NCI-H187 treated with DMSO at 0.1 percent for 48 hours (cell line): ENCODE results near the gene MYO16.

Source experiments
- DNase-seq: peaks from one replicate; lab custom pipeline; 2025; lab: John Stamatoyannopoulos, UW

Gene MYO16

GRCh38 chr13:109154546-109154945 is 525.1 kb downstream of the MYO16 start:
- no peak for DNase-seq

- DNase-seq, result no peak
These were observed 525.8 kb downstream of the MYO16 start for GRCh38 chr13:109154966-109155761.

- DNase-seq, result no peak
These were observed 526.9 kb downstream of the MYO16 start for GRCh38 chr13:109156181-109156935.

- DNase-seq, result no peak
These were observed 527.9 kb downstream of the MYO16 start for GRCh38 chr13:109157275-109157674.

DNA sequence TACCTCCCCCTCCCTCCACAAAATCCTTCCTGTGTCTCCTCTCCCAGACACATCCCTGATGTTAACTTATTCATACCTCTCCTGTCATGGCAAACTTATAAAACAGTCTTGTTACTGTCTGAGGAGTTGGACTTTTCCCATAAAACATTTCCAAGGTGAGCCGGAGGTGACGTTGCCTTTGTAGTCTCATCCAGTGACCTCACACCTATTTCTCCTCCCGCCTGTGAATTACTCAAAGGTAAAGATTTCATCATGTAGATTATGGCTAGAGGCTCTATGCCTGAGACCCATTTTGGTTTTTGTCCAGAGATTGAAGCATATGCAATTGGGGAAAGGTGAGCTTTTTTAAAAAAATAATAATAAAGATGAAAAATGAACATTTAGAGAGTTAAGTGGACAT is 529.0 kb downstream of the MYO16 start:
- DNase-seq, result no peak

GRCh38 chr13:109159650-109160309 is 530.4 kb downstream of the MYO16 start:
- DNase-seq, result no peak

DNA sequence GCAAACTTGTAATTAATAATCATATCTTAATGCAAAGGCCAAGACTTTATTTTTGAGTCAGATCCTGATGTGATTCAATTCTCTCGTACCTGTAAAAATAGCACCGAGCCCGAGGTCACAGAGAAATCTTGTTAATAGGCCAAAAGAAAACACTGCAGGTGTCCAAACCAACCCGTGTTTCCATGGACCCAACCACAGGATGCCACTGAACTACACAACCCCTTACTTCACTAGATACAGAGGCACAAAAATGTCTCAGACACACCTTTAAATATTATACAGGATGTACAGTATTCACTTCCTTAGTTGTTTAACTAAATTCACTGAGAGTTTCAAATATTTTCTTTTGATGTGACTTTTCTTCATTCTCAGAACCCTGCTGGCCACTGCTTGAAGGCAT is 530.9 kb downstream of the MYO16 start:
- DNase-seq, result no peak

DNA sequence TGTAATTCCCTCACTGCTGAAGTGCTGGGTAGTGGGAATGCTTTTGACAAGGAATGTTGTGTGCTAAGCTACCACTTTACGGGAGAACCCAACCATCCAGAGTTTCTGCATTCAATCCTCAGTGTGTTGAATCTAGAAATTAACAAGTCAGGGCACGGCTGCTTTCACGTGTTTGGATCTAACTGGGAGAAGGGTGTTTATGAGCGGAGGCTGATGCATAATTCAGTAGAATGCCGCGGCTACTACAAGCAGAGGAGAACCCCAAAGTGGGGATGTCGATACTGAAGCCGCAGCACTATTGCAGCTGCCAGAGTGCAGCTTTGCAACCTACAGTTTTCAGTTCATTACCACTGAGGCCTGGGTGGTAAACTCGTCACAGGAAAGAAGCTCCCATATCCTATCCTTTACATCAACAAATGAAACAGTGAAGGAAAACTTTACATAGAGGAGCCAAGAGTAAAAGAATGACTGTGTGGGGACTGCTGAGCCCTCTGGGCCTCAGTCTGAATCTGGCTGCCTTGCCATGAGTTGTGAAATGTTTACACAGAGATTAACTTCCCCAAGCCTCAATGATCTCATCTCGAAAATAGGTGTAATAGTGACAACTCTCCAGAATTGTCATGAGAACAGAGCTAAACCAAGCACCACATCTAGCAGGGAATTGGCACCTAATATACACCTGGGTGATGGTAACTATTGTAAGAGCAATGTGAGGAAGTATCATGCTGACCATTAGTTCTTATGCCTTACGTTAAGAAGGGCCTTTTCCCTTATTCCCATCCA is 531.7 kb downstream of the MYO16 start:
- no peak for DNase-seq

GRCh38 chr13:109162248-109163036 is 533.0 kb downstream of the MYO16 start:
- peak; percentile 64 for DNase-seq

DNA sequence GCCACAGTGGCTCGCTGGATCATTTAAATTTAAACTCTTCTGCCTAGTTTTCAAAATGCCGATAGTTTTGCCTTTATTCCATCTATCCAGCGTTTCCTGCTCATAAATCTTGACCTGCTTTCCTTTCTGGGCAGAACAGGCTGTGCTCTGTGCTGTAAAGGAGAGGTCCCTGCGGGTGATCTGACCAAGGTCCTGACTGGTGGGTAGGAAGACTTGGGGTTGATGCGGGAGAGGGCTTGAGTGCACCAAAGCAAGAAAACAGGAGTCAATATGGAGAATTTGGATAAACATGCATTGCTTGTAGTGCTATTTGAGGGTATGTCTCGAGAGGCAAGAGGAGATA is 533.6 kb downstream of the MYO16 start:
- DNase-seq, result no peak

DNA sequence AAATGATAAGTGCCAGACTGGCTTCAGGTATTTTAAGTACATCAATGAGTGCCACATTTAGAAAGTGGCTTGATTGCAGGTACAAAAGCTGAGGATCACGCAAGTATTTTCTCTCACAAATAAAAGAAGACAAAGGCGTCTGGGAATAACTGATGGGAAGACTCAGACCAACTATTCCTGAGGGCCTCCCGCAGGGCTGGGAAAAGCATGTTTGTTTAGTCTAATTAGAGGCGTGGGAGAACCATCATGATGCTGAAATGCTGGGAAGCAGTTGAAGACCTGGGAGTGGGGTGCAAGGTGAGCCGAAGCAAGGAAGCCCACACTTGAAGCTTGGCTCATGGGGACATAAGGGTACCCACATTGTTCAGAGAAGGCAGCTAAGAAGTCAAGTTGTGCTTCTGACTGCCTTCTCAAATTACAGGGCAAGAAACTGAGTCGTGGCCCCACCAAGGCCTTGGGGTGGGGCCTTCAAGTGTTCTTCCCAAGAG is 536.0 kb downstream of the MYO16 start:
- DNase-seq, result peak; percentile 9

- DNase-seq, result no peak
These were observed 537.4 kb downstream of the MYO16 start for GRCh38 chr13:109166804-109167203.

GRCh38 chr13:109172136-109172535 is 542.7 kb downstream of the MYO16 start:
- DNase-seq, result no peak

GRCh38 chr13:109175666-109176065 is 546.3 kb downstream of the MYO16 start:
- no peak for DNase-seq

DNA sequence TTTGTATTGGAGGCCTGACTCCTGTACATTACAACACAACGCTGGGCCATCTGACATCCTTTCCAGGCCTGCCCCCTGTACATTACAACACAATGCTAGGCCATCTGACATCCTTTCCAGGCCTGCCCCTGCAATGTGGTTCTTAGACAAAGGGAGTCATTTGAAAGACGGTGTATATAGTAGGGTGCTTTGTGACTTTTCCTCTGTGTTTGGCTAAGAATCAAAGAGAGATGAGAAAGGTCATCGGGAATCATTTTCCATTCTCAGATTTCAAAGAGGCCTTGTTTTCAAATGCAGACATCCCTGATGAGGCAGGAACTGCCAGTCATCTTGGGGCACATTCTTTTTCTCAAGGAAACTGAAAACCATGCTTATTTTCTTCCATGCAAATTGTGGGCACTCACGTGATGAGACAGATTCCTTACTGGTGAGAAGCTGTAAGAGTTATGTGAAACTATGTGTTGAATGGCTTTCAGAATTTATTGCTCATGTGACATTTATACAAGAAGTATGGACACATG is 551.6 kb downstream of the MYO16 start:
- DNase-seq, result no peak

DNA sequence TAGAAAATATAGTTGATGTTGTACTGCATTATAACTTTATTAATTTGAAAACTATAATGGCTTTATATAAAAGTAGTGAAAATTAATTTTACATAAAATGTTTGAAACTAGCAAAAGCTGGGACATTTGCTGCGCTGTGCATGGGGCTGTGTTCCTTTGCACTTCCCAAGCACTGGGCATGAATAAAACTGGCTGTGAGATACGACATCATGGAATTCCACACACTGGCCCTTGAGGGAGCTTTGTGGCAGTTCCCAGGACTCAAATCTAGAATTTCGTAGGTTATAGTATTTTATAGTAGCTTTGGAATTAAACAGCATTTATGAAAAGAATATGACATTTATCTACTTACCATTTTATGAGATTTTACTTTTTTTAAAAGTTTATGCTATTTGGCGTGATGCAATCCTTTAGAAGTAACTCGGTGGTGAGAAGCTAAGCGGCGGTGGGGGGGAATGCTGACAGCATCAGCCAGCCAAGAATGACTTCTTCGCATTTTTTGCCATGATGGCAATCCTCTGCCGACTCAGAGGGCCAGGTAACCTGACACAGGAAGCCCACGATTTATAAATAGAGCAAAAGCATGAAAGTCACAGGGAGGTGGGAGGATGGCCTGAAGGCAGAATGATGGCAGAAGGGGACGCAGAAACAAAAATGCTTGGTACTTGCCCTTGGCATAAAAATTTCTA is 553.5 kb downstream of the MYO16 start:
- DNase-seq, result no peak

GRCh38 chr13:109191413-109191812 is 562.0 kb downstream of the MYO16 start:
- DNase-seq, result no peak

GRCh38 chr13:109192306-109192705 is 562.9 kb downstream of the MYO16 start:
- DNase-seq, result no peak

DNA sequence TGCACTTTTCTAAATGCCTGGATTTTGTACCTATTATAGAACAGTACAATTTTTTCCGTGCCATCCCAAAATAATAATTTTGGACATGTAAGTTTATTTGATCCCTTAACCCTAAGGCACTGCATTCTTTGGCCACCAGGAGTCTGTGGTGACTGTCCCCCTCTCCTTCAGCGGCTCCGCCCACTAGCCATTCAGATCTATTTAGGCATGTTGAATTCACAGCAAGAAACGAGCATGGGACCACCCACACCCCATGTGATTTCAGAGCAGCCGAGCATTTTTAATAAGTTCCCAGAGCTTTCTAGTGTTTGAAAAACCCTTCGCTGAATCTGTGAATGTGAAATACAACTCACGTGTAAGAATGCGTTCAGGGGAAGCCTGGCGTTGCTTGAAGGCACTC is 567.5 kb downstream of the MYO16 start:
- DNase-seq, result no peak

GRCh38 chr13:109198585-109198984 is 569.2 kb downstream of the MYO16 start:
- DNase-seq, result no peak
